Measurements from ENCODE around the gene LMO2.

The LMO2 gene

GRCh38 chr11:33819278-33820035 is 72.4 kb downstream of the LMO2 start:
- Histone ChIP-seq H3K27me3 (ENCODE audit: control insufficient read depth in 1 of 2, insufficient read depth in 2 of 2, low read length in 2 of 2) (peaks cover 3 to 15% of the 10 kb centered on the region in 2 donors), H3K9ac (ENCODE audit: low read length in 2 of 2) (no peak overlapping the region), H3K36me3 (ENCODE audit: control insufficient read depth in 2 of 2, insufficient read depth in 2 of 2, low read length in 2 of 2) (no peaks in the 10 kb centered on the region), H3K4me1 (ENCODE audit: control insufficient read depth, insufficient read depth, low read length) (no peaks in the 10 kb centered on the region), H3K27ac (ENCODE audit: low read length) (no peak overlapping the region), H3K9me3 (ENCODE audit: control insufficient read depth in 2 of 2, low read length in 2 of 2) (no peaks in the 10 kb centered on the region), H3K4me3 (ENCODE audit: low read length in 2 of 2) (no peak overlapping the region)

Data from stomach smooth muscle (tissue), 2 donors.